HepG2 (cell line): ENCODE measurements around the gene PSMA4. TPM values are rescaled to one million over a fixed set of nuclear protein-coding genes. Genes with fewer than 3 reads are reported as not detected.
A peak's percentile ranks its signal among the peaks of the same experiment; 100 is the strongest.

Source experiments
- ARID2 ChIP-seq: sonication (generic); formaldehyde crosslinking; IDR thresholded peaks from 2 replicates; pipeline ENCODE4 v1.8.1; 2022; ENCODE audit warnings: mild to moderate bottlenecking, missing genetic modification reagents, borderline replicate concordance
- ARNTL ChIP-seq: sonication (generic); formaldehyde crosslinking; IDR thresholded peaks from 2 replicates; pipeline ENCODE4 v1.4.0; 2020; ENCODE audit warnings: mild to moderate bottlenecking, missing genetic modification reagents
- ERF ChIP-seq: IDR thresholded peaks from 2 replicates; pipeline ENCODE4 v1.6.1; 2018; ENCODE audit warnings: missing biosample characterization, missing genetic modification reagents
- FOXM1 ChIP-seq: sonication (generic); formaldehyde crosslinking; IDR thresholded peaks from 2 replicates; pipeline ENCODE4 v1.5.0; 2020; ENCODE audit warnings: missing genetic modification reagents
- GFI1 ChIP-seq: sonication (generic); formaldehyde crosslinking; IDR thresholded peaks from 2 replicates; pipeline ENCODE4 v1.5.0; 2020; ENCODE audit warnings: missing genetic modification reagents, mild to moderate bottlenecking, borderline replicate concordance
- HMGA1 ChIP-seq: sonication (generic); formaldehyde crosslinking; conservative IDR thresholded peaks from 2 replicates; pipeline ENCODE4 v1.4.0; 2020; ENCODE audit warnings: missing genetic modification reagents
- MYNN ChIP-seq: sonication (generic); formaldehyde crosslinking; IDR thresholded peaks from 2 replicates; pipeline ENCODE4 v1.4.0; 2020; ENCODE audit warnings: mild to moderate bottlenecking, low read depth, missing genetic modification reagents
- PTBP1 ChIP-seq: fragments of 200-400 bp; formaldehyde crosslinking; IDR thresholded peaks from 2 replicates; pipeline ENCODE4 v1.6.1; 2018; ENCODE audit warnings: low read length, low read depth; ENCODE audit not compliant: poor library complexity, severe bottlenecking
- SMARCC2 ChIP-seq: fragments of 450-650 bp; IDR thresholded peaks from 2 replicates; pipeline ENCODE4 v1.6.1; 2017; ENCODE audit warnings: antibody characterized with exemption, mild to moderate bottlenecking
- SRSF9 ChIP-seq: fragments of 200-400 bp; formaldehyde crosslinking; IDR thresholded peaks from 2 replicates; pipeline ENCODE4 v1.6.1; 2018; ENCODE audit warnings: borderline replicate concordance, mild to moderate bottlenecking, low read depth, low read length; ENCODE audit not compliant: insufficient read depth, poor library complexity, severe bottlenecking
- YY1 ChIP-seq: IDR thresholded peaks from 2 replicates; pipeline ENCODE4 v1.6.1; 2011; ENCODE audit warnings: low read length, low read depth, moderate library complexity, mild to moderate bottlenecking; ENCODE audit not compliant: insufficient read depth, insufficient replicate concordance
- ZBTB1 ChIP-seq: sonication (generic); formaldehyde crosslinking; IDR thresholded peaks from 2 replicates; pipeline ENCODE4 v1.4.0; 2020; ENCODE audit warnings: missing genetic modification reagents, borderline replicate concordance
- ZKSCAN5 ChIP-seq: sonication (generic); formaldehyde crosslinking; IDR thresholded peaks from 2 replicates; pipeline ENCODE4 v1.5.1; 2020; ENCODE audit warnings: mild to moderate bottlenecking, missing genetic modification reagents
- ZNF431 ChIP-seq: sonication (generic); formaldehyde crosslinking; IDR thresholded peaks from 2 replicates; pipeline ENCODE4 v1.9.0; 2022; ENCODE audit warnings: missing genetic modification reagents, low read depth, mild to moderate bottlenecking, borderline replicate concordance
- ZNF484 ChIP-seq: sonication (generic); formaldehyde crosslinking; IDR thresholded peaks from 2 replicates; pipeline ENCODE4 v1.5.1; 2020; ENCODE audit warnings: mild to moderate bottlenecking, low read depth, missing genetic modification reagents, borderline replicate concordance
- ZNF546 ChIP-seq: sonication (generic); formaldehyde crosslinking; conservative IDR thresholded peaks from 2 replicates; pipeline ENCODE4 v1.8.1; 2023; ENCODE audit warnings: mild to moderate bottlenecking, missing genetic modification reagents
- ZNF737 ChIP-seq: sonication (generic); formaldehyde crosslinking; IDR thresholded peaks from 2 replicates; pipeline ENCODE4 v1.5.0; 2020; ENCODE audit warnings: missing genetic modification reagents, mild to moderate bottlenecking, borderline replicate concordance
- ZNF878 ChIP-seq: sonication (generic); formaldehyde crosslinking; IDR thresholded peaks from 2 replicates; pipeline ENCODE4 v1.8.1; 2023; ENCODE audit warnings: mild to moderate bottlenecking, missing genetic modification reagents, moderate library complexity
- polyA plus RNA-seq, 8 experiments: library from polyadenylated mRNA; depleted of rRNA in 3 of 8; stranded (reverse) in 7 of 8; unstranded in 1 of 8; fragments of >200 nt; fragmentation: Illumina TruSeq in 4 of 8; extraction: Trizol in 4 of 8; gene quantifications; 2 replicates each; pipeline versions ENCODE4 v1.2.1 to v1.2.3, GENCODE V29; 2011 to 2016; ENCODE audit warnings: low read depth in 4 of 8, missing spikeins in 1 of 8, mixed read lengths in 1 of 8; ENCODE audit not compliant: insufficient read depth in 1 of 8
- total RNA-seq, 5 experiments: library from RNA; depleted of rRNA; stranded (reverse); fragments of >200 nt; fragmentation: Illumina TruSeq; extraction: Trizol; gene quantifications; 2 replicates each; pipeline ENCODE4 v1.2.3, GENCODE V29; 2016; ENCODE audit warnings: low read depth in 1 of 5
- TF ChIP-seq, protein P1 (sequence below): sonication (generic); formaldehyde crosslinking; IDR thresholded peaks from 2 replicates; pipeline ENCODE4 v1.8.1; 2023; ENCODE audit warnings: missing genetic modification reagents, mild to moderate bottlenecking, borderline replicate concordance
- TF ChIP-seq, protein P2 (sequence below): sonication (generic); formaldehyde crosslinking; IDR thresholded peaks from 2 replicates; pipeline ENCODE4 v1.4.0; 2020; ENCODE audit warnings: mild to moderate bottlenecking, missing genetic modification reagents
- TF ChIP-seq, protein P3 (sequence below): sonication (generic); formaldehyde crosslinking; IDR thresholded peaks from 2 replicates; pipeline ENCODE4 v1.8.0; 2022; ENCODE audit warnings: mild to moderate bottlenecking, missing genetic modification reagents
- TF ChIP-seq, protein P4 (sequence below): sonication (generic); formaldehyde crosslinking; IDR thresholded peaks from 2 replicates; pipeline ENCODE4 v1.9.0; 2021; ENCODE audit warnings: missing genetic modification reagents, borderline replicate concordance
- TF ChIP-seq, protein P5 (sequence below): sonication (generic); formaldehyde crosslinking; IDR thresholded peaks from 2 replicates; pipeline ENCODE4 v1.8.0; 2022; ENCODE audit warnings: mild to moderate bottlenecking, missing genetic modification reagents, moderate library complexity

The PSMA4 gene
- total and polyA plus RNA-seq, 2 of the 13 experiments (the other 11 are each of a cell fraction or from before 2014, with no cell fraction given) = 202 to 404 TPM

DNA sequence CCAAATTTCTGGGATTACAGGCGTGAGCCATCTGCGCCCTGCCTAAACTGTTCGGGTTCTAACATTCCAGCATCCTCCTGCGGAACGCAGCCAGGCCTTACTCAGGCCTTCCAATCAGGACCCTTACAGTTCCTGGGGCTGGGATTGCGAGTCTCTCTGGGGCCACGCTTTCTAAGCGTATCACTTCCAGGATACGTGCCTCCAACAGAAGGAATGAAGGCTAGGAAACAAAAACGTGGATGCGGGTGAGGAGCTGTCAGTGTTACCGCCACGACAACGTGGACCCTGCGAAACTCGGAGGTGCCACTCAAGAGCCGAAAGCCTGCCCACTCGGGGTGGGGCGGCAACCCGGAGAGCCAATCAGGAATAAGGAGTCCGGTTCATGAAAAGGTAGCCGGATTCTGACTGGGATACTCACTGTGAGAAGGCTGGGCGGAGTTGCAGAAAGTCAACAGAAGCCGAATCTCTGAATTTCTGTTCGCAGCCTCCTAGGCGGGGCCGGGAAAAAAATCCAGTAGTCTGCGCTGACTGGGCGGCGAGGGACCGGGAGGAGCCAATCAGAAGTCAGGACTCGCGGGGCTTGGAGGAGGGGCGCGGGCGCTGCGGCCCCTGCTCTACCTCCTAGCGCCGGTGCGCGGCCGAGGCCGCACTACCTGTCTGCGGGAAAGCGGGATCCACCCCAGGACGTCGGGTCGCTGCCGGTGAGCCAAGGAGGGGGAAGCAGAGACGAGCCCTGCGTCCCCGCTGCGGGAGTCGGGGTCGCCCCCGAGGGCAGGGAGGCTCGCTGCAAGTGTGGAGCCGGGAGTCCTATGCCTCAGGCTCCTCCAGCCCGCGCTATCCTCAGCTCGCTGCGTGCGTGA, 33.0 kb upstream of the PSMA4 start, which contains the start of gene HYKK (continued):
- TF ChIP-seq FOXM1 (CRISPR knock-in tag) (no peak), ZNF737 (no peak), ZNF484 (CRISPR knock-in tag) (no peak), MYNN (CRISPR knock-in tag) (0 out of 2 replicates have a peak, but pooled peaks have one; percentile 51), ERF (CRISPR knock-in tag) (no peak), ZKSCAN5 (no peak), ARID2 (CRISPR knock-in tag) (peak; percentile 71; the same call in 1 of the 2 replicates), GFI1 (CRISPR knock-in tag) (no peak), YY1 (no peak), PTBP1 (no peak), SRSF9 (no peak), HMGA1 (CRISPR knock-in tag) (no peak), ZBTB1 (CRISPR knock-in tag) (no peak), ZNF431 (no peak), SMARCC2 (no peak), ARNTL (no peak), ZNF546 (no peak), ZNF878 (CRISPR knock-in tag) (no peak)
- TF ChIP-seq, protein P1, sequence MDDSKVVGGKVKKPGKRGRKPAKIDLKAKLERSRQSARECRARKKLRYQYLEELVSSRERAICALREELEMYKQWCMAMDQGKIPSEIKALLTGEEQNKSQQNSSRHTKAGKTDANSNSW (CRISPR knock-in tag) = no peak
- TF ChIP-seq, protein P2, sequence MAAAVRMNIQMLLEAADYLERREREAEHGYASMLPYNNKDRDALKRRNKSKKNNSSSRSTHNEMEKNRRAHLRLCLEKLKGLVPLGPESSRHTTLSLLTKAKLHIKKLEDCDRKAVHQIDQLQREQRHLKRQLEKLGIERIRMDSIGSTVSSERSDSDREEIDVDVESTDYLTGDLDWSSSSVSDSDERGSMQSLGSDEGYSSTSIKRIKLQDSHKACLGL (CRISPR knock-in tag) = peak; percentile 55; the same call in 1 of the 2 replicates
- TF ChIP-seq, protein P3, sequence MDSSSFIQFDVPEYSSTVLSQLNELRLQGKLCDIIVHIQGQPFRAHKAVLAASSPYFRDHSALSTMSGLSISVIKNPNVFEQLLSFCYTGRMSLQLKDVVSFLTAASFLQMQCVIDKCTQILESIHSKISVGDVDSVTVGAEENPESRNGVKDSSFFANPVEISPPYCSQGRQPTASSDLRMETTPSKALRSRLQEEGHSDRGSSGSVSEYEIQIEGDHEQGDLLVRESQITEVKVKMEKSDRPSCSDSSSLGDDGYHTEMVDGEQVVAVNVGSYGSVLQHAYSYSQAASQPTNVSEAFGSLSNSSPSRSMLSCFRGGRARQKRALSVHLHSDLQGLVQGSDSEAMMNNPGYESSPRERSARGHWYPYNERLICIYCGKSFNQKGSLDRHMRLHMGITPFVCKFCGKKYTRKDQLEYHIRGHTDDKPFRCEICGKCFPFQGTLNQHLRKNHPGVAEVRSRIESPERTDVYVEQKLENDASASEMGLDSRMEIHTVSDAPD (CRISPR knock-in tag) = no peak
- TF ChIP-seq, protein P4, sequence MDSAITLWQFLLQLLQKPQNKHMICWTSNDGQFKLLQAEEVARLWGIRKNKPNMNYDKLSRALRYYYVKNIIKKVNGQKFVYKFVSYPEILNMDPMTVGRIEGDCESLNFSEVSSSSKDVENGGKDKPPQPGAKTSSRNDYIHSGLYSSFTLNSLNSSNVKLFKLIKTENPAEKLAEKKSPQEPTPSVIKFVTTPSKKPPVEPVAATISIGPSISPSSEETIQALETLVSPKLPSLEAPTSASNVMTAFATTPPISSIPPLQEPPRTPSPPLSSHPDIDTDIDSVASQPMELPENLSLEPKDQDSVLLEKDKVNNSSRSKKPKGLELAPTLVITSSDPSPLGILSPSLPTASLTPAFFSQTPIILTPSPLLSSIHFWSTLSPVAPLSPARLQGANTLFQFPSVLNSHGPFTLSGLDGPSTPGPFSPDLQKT (CRISPR knock-in tag) = no peak
- TF ChIP-seq, protein P5, sequence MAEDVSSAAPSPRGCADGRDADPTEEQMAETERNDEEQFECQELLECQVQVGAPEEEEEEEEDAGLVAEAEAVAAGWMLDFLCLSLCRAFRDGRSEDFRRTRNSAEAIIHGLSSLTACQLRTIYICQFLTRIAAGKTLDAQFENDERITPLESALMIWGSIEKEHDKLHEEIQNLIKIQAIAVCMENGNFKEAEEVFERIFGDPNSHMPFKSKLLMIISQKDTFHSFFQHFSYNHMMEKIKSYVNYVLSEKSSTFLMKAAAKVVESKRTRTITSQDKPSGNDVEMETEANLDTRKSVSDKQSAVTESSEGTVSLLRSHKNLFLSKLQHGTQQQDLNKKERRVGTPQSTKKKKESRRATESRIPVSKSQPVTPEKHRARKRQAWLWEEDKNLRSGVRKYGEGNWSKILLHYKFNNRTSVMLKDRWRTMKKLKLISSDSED = no peak
